ENCODE measurements around the gene MEAK7. TPM values are rescaled to one million over a fixed set of nuclear protein-coding genes. Genes with fewer than 3 reads are reported as not detected.
A peak's percentile ranks its signal among the peaks of the same experiment; 100 is the strongest.

The MEAK7 gene
- total and polyA plus RNA-seq, 2 of the 4 experiments (the other 2 are of a cell fraction) = 27.4 to 39.0 TPM

DNA sequence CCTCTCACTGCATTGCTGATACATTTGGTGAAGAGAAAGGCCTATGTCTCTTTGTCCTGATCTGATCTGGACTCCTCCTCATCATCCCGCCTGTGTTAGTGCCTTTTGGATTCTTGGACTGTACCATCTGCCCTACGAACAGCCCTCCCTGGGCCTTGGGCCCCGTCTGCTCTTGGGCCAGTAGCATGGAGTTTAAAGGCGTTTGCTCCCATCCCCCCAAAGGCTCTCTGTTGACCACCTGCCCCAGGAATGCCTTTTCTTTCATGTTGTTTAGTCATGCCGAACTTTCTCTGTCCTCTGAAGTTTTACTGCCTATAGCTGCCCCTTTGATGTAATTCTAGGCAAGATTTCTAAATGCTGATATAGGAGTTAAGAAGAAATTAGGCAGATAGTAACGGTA is 30.9 kb upstream of the MEAK7 start:
- intact Hi-C loops (cut with micrococcal nuclease) = no loop called here
- no peak overlapping the region for H3K27ac ChIP-seq (ENCODE audit: insufficient read depth, low read length)
- dilution Hi-C loops (cut with HindIII; ENCODE audit: low sequenced_read_pairs, unreplicated experiment) = no loop called here
- ATAC-seq (ENCODE audit: low read depth) (no peak), DNase-seq (no peak)
- no peaks in the 10 kb centered on the region for H4K20me1 ChIP-seq (ENCODE audit: insufficient read depth, low read length)
- TF ChIP-seq MXI1 (IDR thresholded peaks at IDR 0.05; ENCODE audit: borderline replicate concordance, low read depth, low read length) (no peak), CEBPB (IDR thresholded peaks at IDR 0.05; ENCODE audit: low read depth, low read length) (no peak), CHD1 (IDR thresholded peaks at IDR 0.05; ENCODE audit: low read depth, low read length) (no peak), BHLHE40 (IDR thresholded peaks at IDR 0.05; ENCODE audit: low read depth, low read length) (no peak), RCOR1 (IDR thresholded peaks at IDR 0.05; ENCODE audit: insufficient replicate concordance, low read length) (no peak), MAZ (IDR thresholded peaks at IDR 0.05; ENCODE audit: borderline replicate concordance, low read depth, low read length) (no peak), NFE2L2 (IDR thresholded peaks at IDR 0.05; ENCODE audit: low read depth, low read length) (no peak), FOS (IDR thresholded peaks at IDR 0.05; ENCODE audit: low read depth, low read length) (no peak)
- TF ChIP-seq, protein P1, sequence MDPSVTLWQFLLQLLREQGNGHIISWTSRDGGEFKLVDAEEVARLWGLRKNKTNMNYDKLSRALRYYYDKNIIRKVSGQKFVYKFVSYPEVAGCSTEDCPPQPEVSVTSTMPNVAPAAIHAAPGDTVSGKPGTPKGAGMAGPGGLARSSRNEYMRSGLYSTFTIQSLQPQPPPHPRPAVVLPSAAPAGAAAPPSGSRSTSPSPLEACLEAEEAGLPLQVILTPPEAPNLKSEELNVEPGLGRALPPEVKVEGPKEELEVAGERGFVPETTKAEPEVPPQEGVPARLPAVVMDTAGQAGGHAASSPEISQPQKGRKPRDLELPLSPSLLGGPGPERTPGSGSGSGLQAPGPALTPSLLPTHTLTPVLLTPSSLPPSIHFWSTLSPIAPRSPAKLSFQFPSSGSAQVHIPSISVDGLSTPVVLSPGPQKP (IDR thresholded peaks at IDR 0.05; ENCODE audit: borderline replicate concordance, low read depth, low read length) = no peak
- TF ChIP-seq, protein P2, sequence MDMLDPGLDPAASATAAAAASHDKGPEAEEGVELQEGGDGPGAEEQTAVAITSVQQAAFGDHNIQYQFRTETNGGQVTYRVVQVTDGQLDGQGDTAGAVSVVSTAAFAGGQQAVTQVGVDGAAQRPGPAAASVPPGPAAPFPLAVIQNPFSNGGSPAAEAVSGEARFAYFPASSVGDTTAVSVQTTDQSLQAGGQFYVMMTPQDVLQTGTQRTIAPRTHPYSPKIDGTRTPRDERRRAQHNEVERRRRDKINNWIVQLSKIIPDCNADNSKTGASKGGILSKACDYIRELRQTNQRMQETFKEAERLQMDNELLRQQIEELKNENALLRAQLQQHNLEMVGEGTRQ (IDR thresholded peaks at IDR 0.05; ENCODE audit: low read depth, low read length) = no peak
- peaks cover 17% of the 10 kb centered on the region for H3K4me1 ChIP-seq (ENCODE audit: control insufficient read depth, insufficient read depth, low read length)
- peak overlapping the region; percentile 21 for H4K91ac ChIP-seq (ENCODE audit: insufficient read depth, low read depth, low read length)
- H2AFZ ChIP-seq (replicated peaks; ENCODE audit: low read length, poor library complexity) = peak overlapping the region; percentile 63
- 77% methylated on average over 3 of the region's 6 CpGs; no CpG with 5 or more reads in 1 of the 2 experiments for WGBS, 2 experiments (ENCODE audit: extremely low coverage in 2 of 2, insufficient read length in 1 of 2)
- no peak overlapping the region for H3K23ac ChIP-seq (ENCODE audit: low read depth, low read length)
- ChIA-PET CTCF (no interaction called here), POLR2A (ENCODE audit: unreplicated experiment) (no interaction called here)
- H3K79me1 ChIP-seq (ENCODE audit: low read depth in 1 of 2, low read length in 2 of 2) = no peaks in the 10 kb centered on the region; a peak in 1 of 4 replicates
- H3K9ac ChIP-seq (ENCODE audit: low read depth, low read length) = no peak overlapping the region
- peak overlapping the region; percentile 65 for H2BK20ac ChIP-seq (ENCODE audit: low read depth, low read length)
- H2BK120ac ChIP-seq (ENCODE audit: low read depth, low read length) = peak overlapping the region; percentile 51; the same call in 1 of the 2 replicates
- H4K8ac ChIP-seq (ENCODE audit: low read depth in 2 of 2, low read length in 2 of 2) = peak overlapping the region in 1 of 2 experiments; percentile 26; a peak in 1 of 4 replicates
- peaks cover 21% of the 10 kb centered on the region for H3K9me1 ChIP-seq (ENCODE audit: insufficient read depth, low read length)
- peak overlapping the region; percentile 74; the same call in 1 of the 3 replicates for H2BK15ac ChIP-seq (ENCODE audit: low read depth, low read length)
- BruUV-seq (replicated peaks) = no TSS peak
- no peaks in the 10 kb centered on the region for H3K36me3 ChIP-seq (ENCODE audit: control insufficient read depth, insufficient read depth, low read length)
- no peak overlapping the region for H3K4me3 ChIP-seq (ENCODE audit: insufficient read depth, low read depth, low read length)
- H2BK5ac ChIP-seq (ENCODE audit: low read depth, low read length, poor library complexity, severe bottlenecking) = no peak overlapping the region
- no peak overlapping the region for H3K4me2 ChIP-seq (ENCODE audit: low read depth, low read length)
- H3K18ac ChIP-seq (ENCODE audit: low read depth, low read length) = no peak overlapping the region
- H3K14ac ChIP-seq (replicated peaks; ENCODE audit: low read depth, low read length) = no peak overlapping the region; the same call in 1 of the 2 replicates
- in situ Hi-C loops (cut with MboI; ENCODE audit: low sequenced_read_pairs) = no loop called here
- no peak overlapping the region for H4K5ac ChIP-seq (ENCODE audit: low read depth, low read length)
- H2AK5ac ChIP-seq (ENCODE audit: low read depth, low read length) = peak overlapping the region; percentile 20; the same call in 1 of the 2 replicates
- H3K56ac ChIP-seq (ENCODE audit: extremely low read depth, insufficient read depth, low read length) = no peak overlapping the region
- H3K4ac ChIP-seq (ENCODE audit: low read depth, low read length) = peak overlapping the region; percentile 67; the same call in 1 of the 2 replicates
- no peaks in the 10 kb centered on the region for H3K9me3 ChIP-seq (ENCODE audit: control insufficient read depth, insufficient read depth, low read length)
- H2AK9ac ChIP-seq (replicated peaks; ENCODE audit: low read depth, low read length, poor library complexity) = peak overlapping the region; percentile 79
- no peaks in the 10 kb centered on the region for H3K27me3 ChIP-seq (ENCODE audit: control insufficient read depth, insufficient read depth, low read length)
